ENCODE data around the gene TOMM6.
A peak's percentile ranks its signal among the peaks of the same experiment; 100 is the strongest.
"Not testable (repeated sequence)": the region's sequence is repeated elsewhere in the genome, so short reads cannot be mapped to it uniquely, and the experiment has no call there.

Gene TOMM6

DNA sequence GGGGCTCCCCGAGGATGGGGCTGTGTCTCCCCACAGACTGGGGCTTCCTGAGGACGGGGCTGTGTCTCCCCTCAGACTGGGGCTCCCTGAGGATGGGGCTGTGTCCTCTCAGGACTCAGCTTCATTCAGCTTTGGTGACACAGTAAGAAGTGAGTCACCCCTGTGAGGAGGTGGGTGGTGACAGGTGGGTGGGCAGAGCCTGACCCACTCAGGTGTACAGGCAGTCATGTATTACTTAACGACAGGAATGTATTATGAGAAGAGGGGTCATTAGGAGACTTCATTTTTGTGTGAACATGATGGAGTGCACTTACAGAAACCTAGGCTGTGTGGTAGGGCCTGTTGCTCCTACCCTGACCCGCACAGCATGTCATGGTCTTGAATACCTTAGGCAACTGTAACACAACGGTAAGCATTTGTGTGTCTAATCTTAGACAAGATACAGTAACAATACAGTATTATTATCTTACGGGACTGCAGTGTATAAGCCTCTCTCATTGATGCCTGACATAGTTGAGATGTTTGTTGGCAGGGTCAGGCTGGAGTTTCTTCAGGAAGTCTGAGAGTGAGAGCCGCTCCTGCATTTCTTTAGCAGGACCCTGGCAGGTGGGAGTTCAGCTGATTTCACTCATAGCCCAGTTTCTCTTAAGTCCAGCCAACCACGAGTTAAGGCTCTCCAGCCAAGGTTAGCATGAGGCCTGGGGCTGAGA, 29.4 kb upstream of the TOMM6 start:
- Mint-ChIP-seq H3K36me3 (no peaks in the 10 kb centered on the region), H3K27ac (no peak overlapping the region), H3K4me1 (no peaks in the 10 kb centered on the region), H3K9me3 (no peaks in the 10 kb centered on the region), H3K4me3 (no peak overlapping the region)
- peak; percentile 35 for ATAC-seq
- DNase-seq (ENCODE audit: low spot score in 2 of 2): no peak

DNA sequence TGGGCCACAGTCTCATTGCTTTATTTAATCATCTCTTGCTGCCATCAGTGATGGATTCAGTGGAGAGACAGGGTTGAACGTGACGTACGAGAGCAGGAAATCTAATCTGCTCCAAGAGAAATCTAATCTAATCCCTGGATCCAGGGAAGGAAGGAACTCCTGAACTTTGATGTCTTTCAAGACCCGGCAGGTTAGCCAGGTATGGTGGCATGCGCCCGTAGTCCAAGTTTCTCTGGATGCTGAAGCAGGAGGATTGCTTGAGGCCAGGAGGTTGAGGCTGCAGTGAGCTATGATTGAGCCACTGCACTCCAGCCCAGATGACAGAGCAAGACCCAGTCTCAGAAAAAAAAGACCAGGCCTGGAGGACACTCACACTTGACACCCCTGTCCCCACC, 28.9 kb upstream of the TOMM6 start:
- no peaks in the 10 kb centered on the region for H3K4me1 Mint-ChIP-seq
- H3K4me3 Mint-ChIP-seq: no peak overlapping the region
- H3K27ac Mint-ChIP-seq: no peak overlapping the region
- no peaks in the 10 kb centered on the region for H3K36me3 Mint-ChIP-seq
- DNase-seq (ENCODE audit: low spot score in 2 of 2): no peak
- no peaks in the 10 kb centered on the region for H3K9me3 Mint-ChIP-seq
- no peak for ATAC-seq

DNA sequence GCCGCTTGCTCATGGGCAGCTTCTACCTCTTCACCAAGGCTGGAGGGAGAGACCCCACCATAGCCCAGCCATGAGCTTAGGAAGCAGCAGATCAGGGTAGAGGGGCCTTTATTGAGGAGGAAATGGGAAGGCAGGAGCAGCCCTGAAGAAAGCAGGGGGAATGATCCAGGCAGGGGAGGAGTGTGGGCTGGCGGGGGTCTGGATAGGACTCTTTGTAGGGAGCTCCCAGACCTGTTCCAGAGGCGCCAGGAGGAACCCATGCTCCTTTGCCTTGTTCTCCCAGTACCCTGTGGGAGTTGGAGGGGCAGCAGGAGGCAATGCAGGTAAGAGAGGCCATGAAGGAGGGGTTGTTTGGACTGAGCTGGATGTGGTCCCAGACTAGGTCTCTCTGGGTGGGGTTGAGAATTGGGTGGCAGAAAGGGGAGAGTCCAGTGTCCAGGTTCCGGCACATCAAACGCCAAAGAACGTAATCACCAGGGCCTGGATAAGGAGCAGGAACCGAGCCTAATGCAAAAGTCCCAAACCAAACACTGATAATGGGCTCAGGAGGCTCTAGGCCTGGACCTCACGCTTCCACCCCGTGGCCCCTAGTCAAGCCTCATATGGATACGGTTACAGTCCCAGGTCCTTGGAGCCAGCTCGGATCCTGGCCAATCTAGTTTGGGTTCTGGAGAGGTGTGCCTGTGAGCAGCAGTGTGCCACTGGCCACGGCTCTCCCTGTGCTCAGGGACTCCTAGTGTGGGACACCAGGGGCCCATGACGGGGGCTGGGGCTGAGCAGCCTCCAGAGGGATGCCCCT, 28.2 kb upstream of the TOMM6 start:
- H3K36me3 Mint-ChIP-seq: no peaks in the 10 kb centered on the region
- no peak for ATAC-seq

DNA sequence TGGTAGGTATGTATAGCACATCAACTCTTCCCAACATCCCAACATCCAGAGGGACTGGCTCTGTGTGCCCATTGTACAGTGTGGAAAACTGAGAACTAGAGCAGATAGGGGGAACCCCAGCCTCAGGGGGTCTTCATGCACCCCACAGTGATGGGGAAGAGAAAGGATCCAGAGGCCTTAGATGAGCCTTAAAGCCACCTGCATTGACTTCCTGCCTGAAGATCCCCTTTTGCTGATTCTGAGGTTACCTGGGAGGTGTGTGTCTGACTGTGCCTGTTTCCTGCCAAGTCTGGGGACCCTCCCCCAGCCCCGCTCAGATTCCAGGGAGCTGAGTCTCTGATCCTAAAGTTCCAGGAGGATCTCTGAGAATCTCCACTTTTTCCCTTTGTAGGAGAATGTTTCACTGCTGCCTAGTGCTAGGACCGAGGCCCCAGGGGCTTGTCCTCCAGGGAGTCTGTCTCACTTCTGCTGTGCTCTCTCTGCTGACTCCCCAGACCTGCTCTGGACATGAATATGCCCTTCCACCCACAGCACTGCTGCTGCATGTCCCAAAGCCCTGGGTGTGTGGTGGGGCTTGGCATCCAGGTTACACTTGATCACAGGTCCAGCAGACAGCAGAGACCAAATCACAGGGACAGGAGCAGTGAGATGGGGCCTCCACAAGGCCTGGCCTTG, 27.5 kb upstream of the TOMM6 start:
- Mint-ChIP-seq H3K4me3 (no peak overlapping the region), H3K36me3 (no peaks in the 10 kb centered on the region), H3K27ac (no peak overlapping the region), H3K9me3 (no peaks in the 10 kb centered on the region), H3K4me1 (no peaks in the 10 kb centered on the region)
- DNase-seq (ENCODE audit: low spot score in 2 of 2) (no peak), ATAC-seq (no peak)

More for the DNA sequence above, 28.2 kb upstream of the TOMM6 start:
- Mint-ChIP-seq H3K4me3 (no peak overlapping the region), H3K27ac (no peak overlapping the region), H3K9me3 (no peaks in the 10 kb centered on the region), H3K4me1 (no peaks in the 10 kb centered on the region)
- DNase-seq (ENCODE audit: low spot score in 2 of 2): no peak

DNA sequence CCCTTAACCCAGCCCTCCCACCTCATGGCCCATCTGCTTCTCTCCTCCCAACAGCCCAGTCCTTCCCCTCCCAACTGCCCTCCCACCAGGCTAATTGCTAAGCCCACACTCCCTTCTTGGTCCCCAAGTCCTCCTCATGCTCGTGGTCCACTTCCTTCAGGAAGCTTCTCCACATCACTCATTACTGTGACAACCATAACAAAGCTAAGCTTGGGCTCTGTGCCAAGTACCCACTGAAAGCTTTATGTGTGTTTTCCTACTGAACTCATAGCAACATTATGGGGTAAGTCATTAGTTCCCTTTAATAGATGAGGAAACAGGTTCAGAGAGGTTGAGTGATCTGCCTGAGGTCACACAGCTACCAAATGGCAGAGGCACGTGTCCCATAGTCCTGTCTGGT, 24.0 kb upstream of the TOMM6 start:
- Mint-ChIP-seq H3K27ac (no peak overlapping the region), H3K4me1 (peaks cover 6% of the 10 kb centered on the region), H3K9me3 (no peaks in the 10 kb centered on the region), H3K36me3 (no peaks in the 10 kb centered on the region), H3K4me3 (no peak overlapping the region)
- no peak for ATAC-seq
- no peak for DNase-seq (ENCODE audit: low spot score in 2 of 2)

DNA sequence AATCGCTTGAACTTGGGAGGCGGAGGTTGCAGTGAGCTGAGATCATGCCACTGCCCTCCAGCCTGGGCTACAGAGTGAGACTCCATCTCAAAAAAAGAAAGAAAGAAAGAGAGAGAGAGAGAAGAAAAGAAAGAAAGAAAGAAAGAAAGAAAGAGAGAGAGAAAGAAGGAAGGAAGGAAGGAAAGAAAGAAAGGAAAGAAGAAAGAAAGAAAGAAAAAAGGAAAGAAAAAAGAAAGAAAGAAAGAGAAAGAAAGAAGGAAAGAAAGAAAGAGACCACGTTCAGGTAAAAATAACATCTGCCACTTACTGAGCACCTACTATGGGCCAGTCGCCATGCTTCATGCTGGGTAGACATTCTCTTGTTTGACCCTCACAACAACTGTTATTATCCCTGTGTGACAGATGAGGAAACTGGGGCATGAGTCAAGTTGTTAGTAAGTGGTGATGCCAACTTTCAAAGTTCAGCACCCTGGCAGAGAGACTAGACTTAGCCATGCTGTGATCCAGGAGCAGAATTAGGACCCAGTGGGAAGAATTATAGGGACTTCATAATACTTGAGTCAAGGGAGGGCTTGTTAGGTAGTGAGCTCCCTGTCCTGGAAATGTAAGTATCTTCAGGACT, 21.3 kb upstream of the TOMM6 start:
- not testable (repeated sequence) for H3K4me1 Mint-ChIP-seq; H3K4me3 Mint-ChIP-seq; DNase-seq (ENCODE audit: low spot score in 2 of 2); H3K9me3 Mint-ChIP-seq; H3K36me3 Mint-ChIP-seq; ATAC-seq
- H3K27ac Mint-ChIP-seq: peak overlapping the region; percentile 72

DNA sequence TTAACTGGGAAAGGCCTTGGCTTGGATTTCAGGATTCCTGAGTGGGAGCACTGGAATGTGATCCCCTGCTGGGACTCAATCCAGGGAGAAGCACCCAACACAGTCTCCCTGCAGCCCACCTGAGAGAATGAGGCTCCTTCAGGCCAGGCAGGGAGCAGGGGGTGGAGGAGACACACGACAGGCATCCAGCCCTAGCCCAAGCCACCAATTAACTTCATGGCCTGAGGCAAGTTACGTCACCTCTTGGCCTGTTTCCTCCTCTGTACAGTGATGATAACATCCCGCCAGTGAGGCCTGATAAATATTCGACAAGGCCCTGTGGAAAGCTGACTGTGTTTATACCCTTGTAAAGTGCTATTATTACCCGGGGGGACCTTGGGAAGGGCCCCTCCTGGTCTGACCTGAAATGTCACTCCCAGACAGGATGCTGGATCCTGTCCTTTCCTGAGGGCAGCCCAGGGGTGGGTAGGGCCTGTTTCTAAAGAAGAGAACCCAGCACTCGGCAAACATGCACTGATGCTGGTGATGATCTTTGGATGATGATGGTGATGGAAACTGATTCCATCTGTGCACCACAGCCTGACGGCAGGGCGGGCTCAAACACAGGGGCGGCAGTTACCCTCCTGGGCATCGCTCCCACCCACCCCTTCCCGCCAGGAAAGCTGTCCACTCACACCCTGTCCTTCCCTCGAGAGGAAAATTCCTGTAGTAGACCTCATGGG, 20.2 kb upstream of the TOMM6 start:
- no peak for DNase-seq (ENCODE audit: low spot score in 2 of 2)
- no peak for ATAC-seq
- peaks cover 6% of the 10 kb centered on the region for H3K4me1 Mint-ChIP-seq
- no peak overlapping the region for H3K27ac Mint-ChIP-seq
- no peaks in the 10 kb centered on the region for H3K9me3 Mint-ChIP-seq
- peaks cover 13% of the 10 kb centered on the region for H3K36me3 Mint-ChIP-seq
- no peak overlapping the region for H3K4me3 Mint-ChIP-seq

DNA sequence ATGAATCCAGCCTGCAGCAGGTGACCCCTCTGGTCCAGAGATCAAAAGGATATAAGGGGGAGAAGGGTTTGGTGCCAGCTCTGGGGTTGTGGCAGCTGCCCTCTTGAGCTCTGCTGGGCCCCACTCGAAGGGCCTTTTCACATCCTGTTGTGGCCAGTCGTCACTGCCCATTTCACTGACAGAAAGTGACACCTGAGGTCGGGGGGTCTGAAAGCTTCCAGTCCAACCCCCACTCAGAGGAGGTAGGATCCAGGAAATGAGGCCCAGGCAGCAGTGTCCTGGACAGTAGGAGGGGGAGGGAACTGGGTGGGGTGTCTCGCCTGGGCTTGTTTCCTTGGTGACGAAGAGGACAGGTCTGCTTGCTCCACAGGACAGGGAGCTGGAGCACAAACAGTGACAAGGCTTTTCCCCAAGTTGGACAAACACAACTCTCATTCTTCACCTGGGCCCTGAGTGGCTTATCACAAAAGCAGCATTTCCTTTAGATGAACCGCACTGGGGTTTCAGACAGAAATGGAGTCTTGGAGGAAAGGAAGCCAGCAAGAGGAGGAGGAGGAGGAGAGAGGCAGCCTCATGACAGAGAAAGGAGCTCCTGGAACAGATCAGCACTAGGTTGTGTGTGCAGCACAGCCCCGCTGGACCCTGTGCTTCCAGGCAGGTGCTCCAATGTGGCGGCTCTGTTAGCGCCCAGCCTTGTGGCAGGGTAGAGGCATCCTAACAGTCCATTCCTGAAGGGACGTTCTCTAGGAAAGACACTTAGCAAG, 18.8 kb upstream of the TOMM6 start:
- Mint-ChIP-seq H3K9me3 (no peaks in the 10 kb centered on the region), H3K27ac (peak overlapping the region; percentile 54), H3K4me1 (peaks cover 6% of the 10 kb centered on the region), H3K36me3 (peaks cover 27% of the 10 kb centered on the region), H3K4me3 (no peak overlapping the region)
- DNase-seq (ENCODE audit: low spot score in 2 of 2): no peak
- peak; percentile 22 for ATAC-seq

DNA sequence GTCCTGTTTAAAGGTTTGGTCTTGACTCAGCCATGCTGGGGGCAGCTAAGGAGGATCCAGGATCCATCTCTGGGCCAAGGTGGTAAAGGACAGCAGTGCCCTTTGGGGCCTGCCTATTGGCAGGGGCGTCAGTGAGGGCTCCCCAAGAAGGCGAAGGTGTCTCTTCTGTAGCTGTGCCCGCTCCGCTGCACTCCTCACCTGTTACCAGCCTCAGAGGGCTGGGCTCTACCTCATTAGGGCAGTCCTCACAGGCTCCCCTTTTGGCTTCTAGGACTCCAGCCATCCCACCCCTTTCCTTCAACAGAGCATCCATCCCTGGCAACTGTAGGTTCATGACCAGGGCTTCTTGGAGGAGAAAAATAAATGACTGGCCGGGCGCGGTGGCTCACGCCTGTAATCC, 18.1 kb upstream of the TOMM6 start:
- Mint-ChIP-seq H3K4me1 (peaks cover 6% of the 10 kb centered on the region), H3K9me3 (no peaks in the 10 kb centered on the region), H3K36me3 (peaks cover 31% of the 10 kb centered on the region), H3K4me3 (no peak overlapping the region), H3K27ac (peak overlapping the region; percentile 54)
- ATAC-seq (no peak), DNase-seq (ENCODE audit: low spot score in 2 of 2) (no peak)

DNA sequence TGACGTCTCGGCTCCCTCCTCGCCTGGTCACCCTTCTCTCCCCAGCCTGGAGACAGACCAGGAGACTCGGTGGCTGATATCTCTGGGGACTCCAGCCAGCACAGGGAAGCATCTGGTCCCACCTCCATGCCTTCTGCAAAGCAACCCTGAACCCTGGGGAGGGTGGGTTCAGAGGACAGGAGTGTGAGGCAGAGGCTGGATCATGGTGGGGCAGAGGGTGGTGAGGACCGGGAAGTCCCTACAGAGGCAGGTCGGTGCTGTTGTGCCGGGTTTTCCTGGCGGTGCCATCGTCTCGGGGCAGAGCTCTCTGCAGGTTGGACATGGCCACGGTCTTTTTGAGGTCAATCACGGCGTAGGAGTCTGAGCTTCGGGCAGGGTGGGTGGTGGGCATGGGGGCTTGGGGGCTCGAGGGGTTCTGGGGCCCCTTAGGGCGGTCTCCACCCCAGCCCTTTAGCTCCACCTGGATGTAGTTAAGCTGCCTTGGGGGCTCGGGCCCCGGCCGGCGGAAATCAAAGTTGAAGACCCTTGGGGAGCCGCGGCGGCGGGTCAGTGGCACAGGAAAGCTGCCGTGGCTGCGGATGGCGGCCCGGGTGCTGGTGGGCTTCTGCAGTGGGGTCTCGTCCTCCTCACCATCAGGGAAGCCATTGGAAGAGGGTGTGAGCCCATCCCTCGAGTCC, 17.0 kb upstream of the TOMM6 start:
- ATAC-seq (no peak), DNase-seq (ENCODE audit: low spot score in 2 of 2) (no peak)
- peaks cover 42% of the 10 kb centered on the region for H3K36me3 Mint-ChIP-seq
- no peak overlapping the region for H3K27ac Mint-ChIP-seq
- H3K4me3 Mint-ChIP-seq: no peak overlapping the region
- H3K9me3 Mint-ChIP-seq: no peaks in the 10 kb centered on the region
- peaks cover 6% of the 10 kb centered on the region for H3K4me1 Mint-ChIP-seq

DNA sequence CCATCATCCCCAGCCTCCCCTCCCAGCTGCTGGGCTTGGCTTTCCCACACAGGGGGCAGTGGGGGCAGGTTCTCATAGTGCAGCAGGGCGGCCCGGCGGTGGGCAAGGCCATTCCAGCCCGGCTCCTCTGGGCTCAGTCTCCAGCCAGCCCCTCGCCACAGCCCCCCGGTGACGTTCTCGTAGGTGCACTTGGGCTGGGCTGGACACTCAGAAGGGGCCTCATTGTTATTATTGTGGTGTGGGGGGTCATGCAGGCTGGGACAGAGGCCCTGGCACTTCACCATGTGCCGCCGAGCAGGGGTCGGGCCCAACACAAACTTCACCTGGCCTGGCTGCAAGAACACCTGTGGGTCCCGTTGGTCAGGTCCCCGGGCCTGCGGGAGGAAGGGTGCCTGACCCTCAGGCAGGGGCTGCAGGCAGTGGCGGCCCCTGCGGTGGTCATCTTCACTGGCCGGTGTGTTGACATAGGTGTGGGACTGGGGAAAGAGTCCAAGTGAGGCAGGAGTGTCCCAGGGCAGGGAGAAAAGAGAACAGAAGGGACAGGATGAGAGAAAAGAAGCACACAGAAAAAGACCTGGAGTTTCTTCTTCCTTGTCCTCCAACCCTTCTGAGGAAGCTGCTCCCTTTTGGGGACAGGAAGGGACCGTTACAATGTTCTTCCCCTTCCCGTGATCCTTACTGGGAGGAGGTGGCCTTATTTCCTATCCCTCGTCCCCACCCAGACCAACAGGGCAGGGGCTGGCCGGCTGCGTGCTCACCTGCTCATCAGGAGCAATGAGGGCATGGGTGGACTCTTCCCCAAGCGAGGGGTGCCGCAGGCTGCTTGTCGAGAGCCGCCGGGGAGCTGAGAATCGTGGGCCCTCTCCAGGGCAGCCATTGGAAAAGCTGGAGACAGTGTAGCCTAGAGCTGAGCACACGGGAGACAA, 16.2 kb upstream of the TOMM6 start:
- H3K4me3 Mint-ChIP-seq: no peak overlapping the region
- H3K4me1 Mint-ChIP-seq: peaks cover 6% of the 10 kb centered on the region
- peaks cover 42% of the 10 kb centered on the region for H3K36me3 Mint-ChIP-seq
- DNase-seq (ENCODE audit: low spot score in 2 of 2) (no peak), ATAC-seq (no peak)
- no peaks in the 10 kb centered on the region for H3K9me3 Mint-ChIP-seq
- H3K27ac Mint-ChIP-seq: no peak overlapping the region

DNA sequence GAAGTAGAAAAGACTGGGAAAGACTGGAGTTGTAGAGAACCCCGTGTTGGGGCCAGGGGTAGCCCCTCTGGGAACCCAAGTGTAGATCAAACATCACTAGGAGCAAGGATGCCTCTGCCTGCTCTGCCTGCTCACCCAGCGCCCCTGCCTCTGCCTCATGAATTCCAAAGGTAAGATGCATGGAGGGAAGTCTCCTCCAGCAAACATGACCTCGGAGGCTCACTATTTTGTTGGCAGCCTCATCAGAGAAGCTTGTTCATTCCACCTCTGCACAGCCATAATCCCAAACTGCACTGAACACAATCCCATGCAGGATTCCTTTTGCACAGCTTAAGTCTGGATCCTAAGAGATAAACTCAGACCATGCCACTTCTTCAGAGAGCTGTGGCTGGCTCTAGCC, 12.7 kb upstream of the TOMM6 start:
- Mint-ChIP-seq H3K4me1 (peaks cover 8% of the 10 kb centered on the region), H3K4me3 (no peak overlapping the region), H3K27ac (no peak overlapping the region), H3K9me3 (no peaks in the 10 kb centered on the region), H3K36me3 (peaks cover 41% of the 10 kb centered on the region)
- DNase-seq (ENCODE audit: low spot score in 2 of 2): no peak
- no peak for ATAC-seq

DNA sequence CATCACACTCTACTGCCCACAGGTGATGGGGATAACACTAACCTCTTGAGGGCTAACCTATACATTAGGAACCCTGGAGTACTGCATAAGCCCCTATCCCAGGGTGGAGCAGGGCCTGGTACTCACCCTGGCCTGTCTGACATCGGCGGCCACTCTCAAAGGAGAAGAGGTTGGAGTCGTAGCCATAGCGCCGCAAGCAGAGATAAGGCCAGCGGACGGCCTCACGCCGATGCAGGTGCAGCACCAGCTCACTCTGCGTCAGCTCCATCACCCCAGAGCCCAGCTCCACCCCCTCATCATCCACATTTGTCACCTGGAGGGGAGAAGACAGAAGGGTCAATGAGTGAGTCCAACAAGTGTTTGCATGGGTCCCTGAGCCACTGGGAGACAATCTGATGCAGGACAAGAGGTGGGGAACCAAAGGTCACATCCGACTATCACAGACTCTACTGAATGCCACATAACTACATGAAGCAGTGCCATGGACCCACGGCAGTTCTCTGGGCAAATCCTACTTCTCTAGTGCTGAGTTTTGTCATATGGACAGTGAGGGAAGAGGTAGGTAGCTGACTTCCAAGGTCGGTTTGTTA, 12.1 kb upstream of the TOMM6 start:
- Mint-ChIP-seq H3K27ac (no peak overlapping the region), H3K9me3 (no peaks in the 10 kb centered on the region), H3K36me3 (peaks cover 36% of the 10 kb centered on the region), H3K4me3 (no peak overlapping the region), H3K4me1 (peaks cover 8% of the 10 kb centered on the region)
- DNase-seq (ENCODE audit: low spot score in 2 of 2) (no peak), ATAC-seq (no peak)

Data from stimulated activated effector memory CD8-positive, alpha-beta T cell treated with anti-CD3 and anti-CD28 coated beads, Interleukin-12 subunit alpha, Interleukin-12 subunit beta, amount 100 ng/mL, for 72 hours (primary cell).